HCT116 (cell line): ENCODE data around the gene TMEM30A. TPM values are rescaled to one million over a fixed set of nuclear protein-coding genes. Genes with fewer than 3 reads are reported as not detected.

Experiments
- ATAC-seq: fragments of 200-7000 bp; cut with Tn5 transposase; 2 replicates; pipeline ENCODE4 v1.9.1; 2020; ENCODE audit warnings: mild to moderate bottlenecking, moderate library complexity
- BruUV-seq: library from RNA; stranded (reverse); fragments of 400-500 nt; replicated peaks from 2 replicates; lab custom pipeline; 2021; lab: Mats Ljungman, UMichigan
- CTCF ChIA-PET: fragments of 300-600 bp; sonication (Branson Sonifier 250); formaldehyde crosslinking; loops from one replicate; lab custom pipeline; 2021; ENCODE audit warnings: antibody characterized with exemption; lab: Charles Lee
- POLR2A ChIA-PET: fragments of 300-600, 350-600 bp; sonication (Branson Sonifier 250); formaldehyde crosslinking; loops from one replicate; lab custom pipeline; 2021; ENCODE audit warnings: antibody characterized with exemption; lab: Charles Lee
- RAD21 ChIA-PET, 2 experiments: fragments of 300-600 bp; sonication (Branson Sonifier 250); formaldehyde crosslinking; loops; one replicate each; lab custom pipeline; 2023; ENCODE audit warnings: low total read pairs in 2 of 2; ENCODE audit not compliant: uncharacterized antibody in 2 of 2, unreplicated experiment in 2 of 2, low non-redundant PET in 1 of 2; lab: Charles Lee
- DNase-seq: peaks from one replicate; pipeline ENCODE4 v3.0.0-alpha.2; 2010; ENCODE audit warnings: low read depth, low spot score
- H2AFZ ChIP-seq: fragments of 200-600 bp; shearing (Covaris generic), sonication (generic); 2 replicates; pipeline ENCODE4 v1.6.1; 2017; ENCODE audit warnings: low read depth, mixed run types, mixed read lengths, antibody characterized with exemption, low read length; ENCODE audit not compliant: poor library complexity, severe bottlenecking
- H3K27ac ChIP-seq: 2 replicates; pipeline ENCODE4 v1.5.1; 2012; ENCODE audit warnings: low read depth, low read length
- H3K27me3 ChIP-seq: fragments of 200-600 bp; sonication (generic); 2 replicates; pipeline ENCODE4 v1.6.1; 2016; ENCODE audit warnings: mixed run types, low read length, mixed read lengths; ENCODE audit not compliant: insufficient read depth
- H3K36me3 ChIP-seq, 2 experiments: fragments of 200-500 bp in 1 of 2; fragments of 200-600 bp in 1 of 2; sonication (Bioruptor generic) in 1 of 2; sonication (generic) in 1 of 2; 2 replicates each; pipeline versions ENCODE4 v1.5.1 to v1.6.1; 2014 to 2016; ENCODE audit warnings: low read length in 2 of 2, inconsistent platforms in 1 of 2, mixed read lengths in 1 of 2, mixed run types in 1 of 2; ENCODE audit not compliant: insufficient read depth in 2 of 2, control insufficient read depth in 1 of 2
- H3K4me1 ChIP-seq, 2 experiments: fragments of 200-600 bp in 1 of 2; sonication (generic) in 1 of 2; 2 replicates each; pipeline versions ENCODE4 v1.5.1 to v1.6.1; 2012 to 2017; ENCODE audit warnings: low read length in 2 of 2, inconsistent platforms in 1 of 2, mild to moderate bottlenecking in 1 of 2, mixed read lengths in 1 of 2, mixed run types in 1 of 2, moderate library complexity in 1 of 2; ENCODE audit not compliant: insufficient read depth in 2 of 2, control insufficient read depth in 1 of 2
- H3K4me2 ChIP-seq: fragments of 200-600 bp; sonication (generic); 2 replicates; pipeline ENCODE4 v1.6.1; 2017; ENCODE audit warnings: mixed run types, low read length, mixed read lengths
- H3K4me3 ChIP-seq, 2 experiments: fragments of 200-600 bp in 1 of 2; sonication (generic) in 1 of 2; replicated peaks in 1 of 2; 2 replicates each; pipeline ENCODE4 v1.5.1; 2011 to 2016; ENCODE audit warnings: low read length in 2 of 2, control low read depth in 1 of 2, low read depth in 1 of 2, mild to moderate bottlenecking in 1 of 2, mixed read lengths in 1 of 2, mixed run types in 1 of 2
- H3K79me2 ChIP-seq: fragments of 200-600 bp; sonication (generic); 2 replicates; pipeline ENCODE4 v1.6.1; 2017; ENCODE audit warnings: mild to moderate bottlenecking, mixed run types, low read length, moderate library complexity, mixed read lengths; ENCODE audit not compliant: insufficient read depth
- H3K9ac ChIP-seq: fragments of 200-600 bp; sonication (generic); 2 replicates; pipeline ENCODE4 v1.6.1; 2016; ENCODE audit warnings: low read length, mixed read lengths
- H3K9me2 ChIP-seq: fragments of 200-600 bp; sonication (generic), shearing (Covaris generic); 2 replicates; pipeline ENCODE4 v1.6.1; 2017; ENCODE audit warnings: mixed run types, mild to moderate bottlenecking, moderate library complexity; ENCODE audit not compliant: insufficient read depth
- H3K9me3 ChIP-seq, 2 experiments: fragments of 200-500 bp in 1 of 2; fragments of 200-600 bp in 1 of 2; sonication (Bioruptor generic) in 1 of 2; sonication (generic) in 1 of 2; 2 replicates each; pipeline ENCODE4 v1.6.1; 2014 to 2017; ENCODE audit warnings: low read length in 2 of 2, mixed read lengths in 2 of 2, inconsistent platforms in 1 of 2, low read depth in 1 of 2, mild to moderate bottlenecking in 1 of 2, mixed run types in 1 of 2, moderate library complexity in 1 of 2; ENCODE audit not compliant: control insufficient read depth in 1 of 2, insufficient read depth in 1 of 2
- H4K20me1 ChIP-seq: fragments of 200-600 bp; sonication (generic), shearing (Covaris generic); 2 replicates; pipeline ENCODE4 v1.6.1; 2017; ENCODE audit warnings: mixed run types, mild to moderate bottlenecking, moderate library complexity; ENCODE audit not compliant: insufficient read depth
- CBX3 ChIP-seq: IDR thresholded peaks from 2 replicates; pipeline ENCODE4 v1.6.1; 2012; ENCODE audit warnings: low read depth
- CEBPB ChIP-seq: IDR thresholded peaks from 2 replicates; pipeline ENCODE4 v1.6.1; 2012; ENCODE audit warnings: low read depth
- CTCF ChIP-seq, 3 experiments: fragments of 200-600 bp in 1 of 3; sonication (generic) in 1 of 3; IDR thresholded peaks in 2 of 3; conservative IDR thresholded peaks in 1 of 3; 2 replicates each; pipeline ENCODE4 v1.5.1; 2012 to 2017; ENCODE audit warnings: low read depth in 2 of 3, low read length in 2 of 3, antibody characterized with exemption in 1 of 3, borderline replicate concordance in 1 of 3, control low read depth in 1 of 3, mild to moderate bottlenecking in 1 of 3, mixed read lengths in 1 of 3, mixed run types in 1 of 3, moderate library complexity in 1 of 3; ENCODE audit not compliant: insufficient read depth in 1 of 3
- EGR1 ChIP-seq: IDR thresholded peaks from 2 replicates; pipeline ENCODE4 v1.6.1; 2012; ENCODE audit warnings: low read depth
- EZH2phosphoT487 ChIP-seq: fragments of 200-600 bp; IDR thresholded peaks from 2 replicates; pipeline ENCODE4 v1.6.1; 2018; ENCODE audit warnings: antibody characterized with exemption, borderline replicate concordance
- FOSL1 ChIP-seq: IDR thresholded peaks from 2 replicates; pipeline ENCODE4 v1.6.1; 2012; ENCODE audit warnings: low read depth
- MAX ChIP-seq: IDR thresholded peaks from 2 replicates; pipeline ENCODE4 v1.6.1; 2012
- POLR2AphosphoS5 ChIP-seq: IDR thresholded peaks from 2 replicates; pipeline ENCODE4 v1.6.1; 2011; ENCODE audit warnings: mild to moderate bottlenecking, low read depth, low read length, moderate library complexity
- SP1 ChIP-seq: IDR thresholded peaks from 2 replicates; pipeline ENCODE4 v1.6.1; 2012; ENCODE audit warnings: low read depth
- SRF ChIP-seq: IDR thresholded peaks from 2 replicates; pipeline ENCODE4 v1.6.1; 2012; ENCODE audit warnings: low read depth
- YY1 ChIP-seq: IDR thresholded peaks from 2 replicates; pipeline ENCODE4 v1.6.1; 2011; ENCODE audit warnings: low read length, low read depth, moderate library complexity, mild to moderate bottlenecking; ENCODE audit not compliant: insufficient replicate concordance; ENCODE audit errors: extremely low read depth
- ZFX ChIP-seq: fragments of 450-650 bp; IDR thresholded peaks from 2 replicates; pipeline ENCODE4 v1.6.1; 2017
- ZNF274 ChIP-seq: fragments of 200-500 bp; sonication (Bioruptor generic); IDR thresholded peaks from 2 replicates; pipeline ENCODE4 v1.6.1; 2014; ENCODE audit warnings: mild to moderate bottlenecking, low read depth, low read length, inconsistent platforms
- intact Hi-C: fragments of 100-400 bp; cut with micrococcal nuclease; formaldehyde crosslinking; loops from 2 replicates; pipeline ENCODE4 v1.10.0; 2022
- total RNA-seq: library from RNA; stranded (reverse); gene quantifications from one replicate; pipeline ENCODE4 v1.2.1, GENCODE V29; 2021; ENCODE audit not compliant: unreplicated experiment

TMEM30A gene
- total RNA-seq, 1 experiment from 2014 or later, result 73.4 TPM

GRCh38 chr6:75205776-75206575 is 78.6 kb downstream of the TMEM30A start, which contains the start of gene COL12A1:
TSS of gene COL12A1 (minus strand) at chr6:75206053. CDS start at chr6:75202792, 3,261 bp downstream.
- Histone ChIP-seq H3K36me3 (no peaks in the 10 kb centered on the region), H3K9me3 (no peaks in the 10 kb centered on the region), H3K9ac (peak within 1 kb of the TSS; percentile 81), H2AFZ (peak within 1 kb of the TSS; percentile 52), H3K9me2 (no peaks in the 10 kb centered on the region), H3K79me2 (peaks cover 44% of the 10 kb centered on the region), H3K27me3 (no peaks in the 10 kb centered on the region), H3K4me2 (peak within 1 kb of the TSS; percentile 87), H3K4me1 (peaks cover 16 to 39% of the 10 kb centered on the region in 2 experiments), H4K20me1 (no peaks in the 10 kb centered on the region), H3K27ac (peak within 1 kb of the TSS; percentile 71), H3K4me3 (peak within 1 kb of the TSS; percentile 72 to 80)
- intact Hi-C loops, result loop anchor here (1.0 to 10.0 kb wide), 10 partner anchors 267 to 1529 kb away; no protein-coding TSS in a partner anchor
- ChIA-PET CTCF (interaction anchor here (0.8 to 3.9 kb wide), 6 partner anchors 241 to 1467 kb away, joined by 3 to 25 read pairs (median 4); no protein-coding TSS in a partner anchor), POLR2A (no interaction called here), RAD21 (interaction anchor here in 1 of 2 experiments (1.0 kb wide), 1 partner anchor 306 kb away, joined by 3 read pairs; no protein-coding TSS in a partner anchor)
- peak; percentile 77 for TF ChIP-seq EGR1
- no peak for TF ChIP-seq ZNF274
- TF ChIP-seq ZFX, result no peak
- TF ChIP-seq SRF, result no peak
- peak; percentile 58 for TF ChIP-seq FOSL1
- TF ChIP-seq YY1, result peak; percentile 6
- TF ChIP-seq CBX3, result peak; percentile 35; the same call in 1 of the 2 replicates
- 0 out of 2 replicates have a peak, but pooled peaks have one; percentile 25 for TF ChIP-seq POLR2AphosphoS5
- peak; percentile 36; the same call in 1 of the 2 replicates for TF ChIP-seq MAX
- TF ChIP-seq CEBPB, result peak; percentile 69; the same call in 1 of the 2 replicates
- 0 out of 2 replicates have a peak, but pooled peaks have one; percentile 12 for TF ChIP-seq SP1
- TF ChIP-seq CTCF (IDR thresholded peaks at IDR 0.05 in 2 of 3, conservative IDR thresholded peaks at IDR 0.05 in 1 of 3; ENCODE audit: borderline replicate concordance in 1 of 3, insufficient read depth in 1 of 3, low read depth in 2 of 3, low read length in 2 of 3), result 0 out of 6 replicates have a peak, but pooled peaks of 1 of the 3 experiments have one; percentile 1
- no peak for TF ChIP-seq EZH2phosphoT487
- ATAC-seq (peak; percentile 63), DNase-seq (peak; percentile 80)
- BruUV-seq, result no TSS peak
